Body of pancreas (tissue), 4 donors: ENCODE results near the gene CPEB1. TPM values are rescaled to one million over a fixed set of nuclear protein-coding genes. Genes with fewer than 3 reads are reported as not detected.

Source experiments
- ATAC-seq: fragments of 150-250 bp; one replicate; pipeline ENCODE4 v1.9.1; 2016
- DNase-seq, 4 donors: peaks; one replicate each; pipeline ENCODE4 v3.0.0-alpha.2; 2019
- H3K27ac ChIP-seq, 4 donors: fragments of 200-600 bp; sonication (generic); 1 replicate in 3 of 4; 2 replicates in 1 of 4; pipeline versions ENCODE4 v1.5.1 to v1.6.1; 2016 to 2019; ENCODE audit warnings: mild to moderate bottlenecking in 1 of 4, mixed read lengths in 1 of 4, moderate library complexity in 1 of 4
- H3K27me3 ChIP-seq, 2 donors: fragments of 200-600 bp; sonication (generic); one replicate each; pipeline ENCODE4 v1.6.0; 2016; ENCODE audit warnings: mild to moderate bottlenecking in 1 of 2
- H3K36me3 ChIP-seq, 2 donors: fragments of 200-600 bp; sonication (generic); replicated peaks in 1 of 2; 2 replicates each; pipeline ENCODE4 v1.5.1; 2016; ENCODE audit warnings: low read depth in 2 of 2; ENCODE audit not compliant: insufficient read depth in 1 of 2
- H3K4me1 ChIP-seq: fragments of 200-600 bp; sonication (generic); one replicate; pipeline ENCODE4 v1.6.0; 2016
- H3K4me3 ChIP-seq, 2 donors: fragments of 200-600 bp; sonication (generic); 1 replicate in 1 of 2; 2 replicates in 1 of 2; pipeline ENCODE4 v1.5.1; 2016 to 2019
- H3K9me3 ChIP-seq, 3 donors: fragments of 200-600 bp; sonication (generic); 1 replicate in 2 of 3; 2 replicates in 1 of 3; pipeline ENCODE4 v1.5.1; 2016
- POLR2A ChIP-seq, 3 donors: fragments of 450-650 bp; IDR thresholded peaks; one replicate each; pipeline ENCODE4 v1.6.1; 2016; ENCODE audit warnings: antibody characterized with exemption in 3 of 3, mild to moderate bottlenecking in 2 of 3
- WGBS, 2 donors: methylation state at CpG; one replicate each; pipeline ENCODE4 v1.1.5; 2017; 5-methylcytosine and 5-hydroxymethylcytosine counted together
- intact Hi-C: fragments of 100-400 bp; cut with DNase I; formaldehyde crosslinking; loops from one replicate; pipeline ENCODE4 v1.15.1; 2023
- total RNA-seq, 2 donors: library from RNA; depleted of rRNA; stranded (reverse); fragments of >200 nt; gene quantifications; one replicate each; pipeline ENCODE4 v1.1.0, GENCODE V29; 2016
- TF ChIP-seq, protein P1 (sequence below), 7 experiments: fragments of 450-650 bp in 4 of 7; fragments of 200-600 bp in 3 of 7; sonication (generic) in 3 of 7; IDR thresholded peaks; one replicate each; pipeline ENCODE4 v1.5.1; 2016 to 2019; ENCODE audit warnings: antibody characterized with exemption in 7 of 7

CPEB1 gene
- total RNA-seq, 2 donors from 2014 or later, result 1.0 TPM; not detected in 1

- DNase-seq (peak in 1 of 4 donors; percentile 19), ATAC-seq (peak; percentile 22)
- Histone ChIP-seq H3K27ac (no peak overlapping the region), H3K9me3 (no peaks in the 10 kb centered on the region), H3K36me3 (no peaks in the 10 kb centered on the region), H3K27me3 (no peaks in the 10 kb centered on the region), H3K4me3 (no peak overlapping the region), H3K4me1 (peaks cover 13% of the 10 kb centered on the region)
- intact Hi-C loops, result no loop called here
- TF ChIP-seq, protein P1, sequence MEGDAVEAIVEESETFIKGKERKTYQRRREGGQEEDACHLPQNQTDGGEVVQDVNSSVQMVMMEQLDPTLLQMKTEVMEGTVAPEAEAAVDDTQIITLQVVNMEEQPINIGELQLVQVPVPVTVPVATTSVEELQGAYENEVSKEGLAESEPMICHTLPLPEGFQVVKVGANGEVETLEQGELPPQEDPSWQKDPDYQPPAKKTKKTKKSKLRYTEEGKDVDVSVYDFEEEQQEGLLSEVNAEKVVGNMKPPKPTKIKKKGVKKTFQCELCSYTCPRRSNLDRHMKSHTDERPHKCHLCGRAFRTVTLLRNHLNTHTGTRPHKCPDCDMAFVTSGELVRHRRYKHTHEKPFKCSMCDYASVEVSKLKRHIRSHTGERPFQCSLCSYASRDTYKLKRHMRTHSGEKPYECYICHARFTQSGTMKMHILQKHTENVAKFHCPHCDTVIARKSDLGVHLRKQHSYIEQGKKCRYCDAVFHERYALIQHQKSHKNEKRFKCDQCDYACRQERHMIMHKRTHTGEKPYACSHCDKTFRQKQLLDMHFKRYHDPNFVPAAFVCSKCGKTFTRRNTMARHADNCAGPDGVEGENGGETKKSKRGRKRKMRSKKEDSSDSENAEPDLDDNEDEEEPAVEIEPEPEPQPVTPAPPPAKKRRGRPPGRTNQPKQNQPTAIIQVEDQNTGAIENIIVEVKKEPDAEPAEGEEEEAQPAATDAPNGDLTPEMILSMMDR (IDR thresholded peaks at IDR 0.05), result no peak
- TF ChIP-seq POLR2A (IDR thresholded peaks at IDR 0.05), result no peak
- WGBS, 2 donors, result 55 to 65% methylated on average over 4 to 5 of the region's 5 CpGs
These were observed 74.9 kb downstream of the CPEB1 start for GRCh38 chr15:82572311-82572710.

DNA sequence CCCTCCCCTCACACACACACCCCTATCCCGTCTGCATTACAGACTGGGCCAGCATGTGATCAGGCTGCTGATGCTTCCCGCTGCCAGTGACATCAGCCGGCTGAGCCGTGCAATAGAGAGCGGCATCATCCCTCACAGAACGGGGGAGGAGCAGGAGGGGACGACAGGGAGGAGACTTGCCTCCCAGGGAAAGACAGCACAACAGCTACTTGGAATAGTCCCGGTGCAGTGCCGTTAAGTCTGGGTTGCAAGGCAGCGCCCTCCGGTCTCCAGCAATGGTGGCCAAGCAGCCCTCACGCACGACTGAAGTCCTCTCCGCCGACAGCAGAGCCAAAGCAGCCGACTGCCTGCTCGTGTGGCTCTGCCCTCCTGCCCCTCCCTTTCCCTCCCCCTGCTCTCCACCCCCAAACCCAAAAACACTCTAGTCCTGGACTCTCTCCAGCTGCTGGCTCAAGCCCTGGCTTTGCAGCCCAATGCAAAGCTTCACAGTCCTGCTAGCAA is 75.4 kb downstream of the CPEB1 start:
- no peaks in the 10 kb centered on the region for H3K36me3 ChIP-seq
- H3K9me3 ChIP-seq, result no peaks in the 10 kb centered on the region
- peak; percentile 72 for ATAC-seq
- no peaks in the 10 kb centered on the region for H3K27me3 ChIP-seq
- H3K4me1 ChIP-seq, result peaks cover 13% of the 10 kb centered on the region
- peak in 1 of 3 donors; percentile 22 for TF ChIP-seq POLR2A (IDR thresholded peaks at IDR 0.05)
- TF ChIP-seq, protein P1 (IDR thresholded peaks at IDR 0.05), result no peak
- peak overlapping the region in 2 of 4 donors; percentile 11 to 25 for H3K27ac ChIP-seq
- intact Hi-C loops, result no loop called here
- peak; percentile 28 to 64 (median 50) for DNase-seq
- no peak overlapping the region for H3K4me3 ChIP-seq
- 0 to 1% methylated on average over 4 to 17 of the region's 17 CpGs for WGBS, 2 donors

DNA sequence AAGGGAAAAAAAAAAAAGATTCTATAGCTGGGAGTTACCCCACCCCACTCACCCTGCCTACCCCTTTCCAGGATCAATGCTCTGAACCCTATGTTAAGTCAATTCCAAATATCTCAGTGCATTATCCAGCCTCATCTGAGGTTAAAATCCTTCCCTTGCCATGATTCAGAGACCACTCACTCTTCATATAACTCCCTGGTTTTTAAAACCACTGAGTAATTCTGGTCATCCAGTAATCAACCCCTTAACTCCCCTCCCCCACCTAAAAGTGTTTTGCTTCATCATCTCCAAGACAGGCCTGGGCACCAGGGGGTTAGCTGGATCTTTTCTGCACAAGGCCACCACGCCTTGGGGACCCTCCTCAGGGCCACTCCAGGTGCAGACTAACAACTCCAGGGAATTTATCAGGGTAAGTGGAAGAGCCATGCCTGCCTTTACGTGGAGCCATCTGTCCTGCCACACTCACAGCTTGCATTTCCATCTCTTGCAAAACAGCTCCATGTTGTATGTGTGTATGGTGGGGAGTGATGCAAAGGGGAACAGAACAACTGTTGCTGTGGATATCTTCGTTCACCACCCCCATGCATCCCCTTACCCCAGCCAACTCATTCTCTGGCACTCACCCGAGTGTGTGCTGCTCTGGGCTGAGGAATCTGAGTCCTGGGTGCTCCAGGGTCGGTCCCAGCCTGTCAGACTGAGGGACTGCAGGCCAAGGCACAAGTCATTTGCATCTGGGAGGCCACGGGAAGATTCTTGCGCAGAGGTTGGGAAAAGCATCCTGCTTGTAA is 76.2 kb downstream of the CPEB1 start:
- intact Hi-C loops, result no loop called here
- no peaks in the 10 kb centered on the region for H3K36me3 ChIP-seq
- H3K4me3 ChIP-seq, result no peak overlapping the region
- no peak for TF ChIP-seq POLR2A (IDR thresholded peaks at IDR 0.05)
- TF ChIP-seq, protein P1 (IDR thresholded peaks at IDR 0.05), result no peak
- H3K4me1 ChIP-seq, result peaks cover 13% of the 10 kb centered on the region
- no peak overlapping the region for H3K27ac ChIP-seq
- DNase-seq (no peak), ATAC-seq (no peak)
- 65 to 73% methylated on average over 6 to 7 of the region's 7 CpGs for whole genome bisulfite sequencing, 2 donors
- H3K9me3 ChIP-seq, result no peaks in the 10 kb centered on the region
- H3K27me3 ChIP-seq, result no peaks in the 10 kb centered on the region

- ATAC-seq (no peak), DNase-seq (no peak)
- no peak overlapping the region for H3K4me3 ChIP-seq
- peaks cover 13% of the 10 kb centered on the region for H3K4me1 ChIP-seq
- no peaks in the 10 kb centered on the region for H3K27me3 ChIP-seq
- 94% methylated on average over 4 of the region's 4 CpGs for whole genome bisulfite sequencing, 2 donors
- H3K9me3 ChIP-seq, result no peaks in the 10 kb centered on the region
- TF ChIP-seq, protein P1 (IDR thresholded peaks at IDR 0.05), result no peak
- no peak for TF ChIP-seq POLR2A (IDR thresholded peaks at IDR 0.05)
- no peak overlapping the region for H3K27ac ChIP-seq
- intact Hi-C loops, result no loop called here
- no peaks in the 10 kb centered on the region for H3K36me3 ChIP-seq
These were observed 77.3 kb downstream of the CPEB1 start for GRCh38 chr15:82569834-82570233.
